NCI-H2196 (cell line): ENCODE results near the gene EHD3.

ENCODE experiments used
- DNase-seq: peaks from one replicate; lab custom pipeline; 2025; ENCODE audit not compliant: unreplicated experiment; lab: John Stamatoyannopoulos, UW

The EHD3 gene

GRCh38 chr2:31235504-31235902 lies 1.6 kb downstream of the EHD3 start:
- no peak for DNase-seq

GRCh38 chr2:31236433-31237205 lies 2.7 kb downstream of the EHD3 start:
- no peak for DNase-seq

- no peak for DNase-seq
Observed at GRCh38 chr2:31237348-31238017, 3.5 kb downstream of the EHD3 start.

GRCh38 chr2:31238126-31238905 lies 4.4 kb downstream of the EHD3 start:
- DNase-seq: no peak

- DNase-seq: no peak
Observed at GRCh38 chr2:31238906-31239592, 5.1 kb downstream of the EHD3 start.

GRCh38 chr2:31239593-31240177 lies 5.7 kb downstream of the EHD3 start:
- no peak for DNase-seq

- DNase-seq: no peak
Observed at GRCh38 chr2:31240381-31241365, 6.7 kb downstream of the EHD3 start.

GRCh38 chr2:31241625-31242270 lies 7.8 kb downstream of the EHD3 start:
- DNase-seq: no peak

- DNase-seq: no peak
Observed at GRCh38 chr2:31243053-31243452, 9.1 kb downstream of the EHD3 start.

- no peak for DNase-seq
Observed at GRCh38 chr2:31244101-31244500, 10.1 kb downstream of the EHD3 start.

GRCh38 chr2:31246184-31246852 lies 12.4 kb downstream of the EHD3 start:
- DNase-seq: no peak

GRCh38 chr2:31247711-31248110 lies 13.8 kb downstream of the EHD3 start:
- DNase-seq: no peak

GRCh38 chr2:31248139-31248538 lies 14.2 kb downstream of the EHD3 start:
- DNase-seq: no peak

- DNase-seq: no peak
Observed at GRCh38 chr2:31249009-31249690, 15.2 kb downstream of the EHD3 start.

GRCh38 chr2:31251018-31251417 lies 17.1 kb downstream of the EHD3 start:
- DNase-seq: no peak

GRCh38 chr2:31251851-31252250 lies 17.9 kb downstream of the EHD3 start:
- no peak for DNase-seq

GRCh38 chr2:31253356-31254131 lies 19.6 kb downstream of the EHD3 start:
- DNase-seq: no peak
